Tibial nerve (tissue), 4 donors: Measurements from ENCODE around the gene ABO. TPM values are rescaled to one million over a fixed set of nuclear protein-coding genes. Genes with fewer than 3 reads are reported as not detected.

Experiments used
- DNase-seq, 2 donors: peaks; one replicate each; pipeline ENCODE4 v3.0.0-alpha.2; 2019; ENCODE audit warnings: low spot score in 2 of 2
- H3K27ac ChIP-seq, 4 donors: fragments of 200-600 bp; sonication (generic) in 3 of 4; one replicate each; pipeline ENCODE4 v1.5.1; 2017 to 2019; ENCODE audit warnings: mild to moderate bottlenecking in 1 of 4
- H3K27me3 ChIP-seq, 2 donors: fragments of 200-600 bp; sonication (generic) in 1 of 2; one replicate each; pipeline versions ENCODE4 v1.5.1 to v1.6.0; 2017 to 2019
- H3K36me3 ChIP-seq, 3 donors: fragments of 200-600 bp; sonication (generic); one replicate each; pipeline ENCODE4 v1.5.1; 2018 to 2019
- H3K4me1 ChIP-seq, 4 donors: fragments of 200-600 bp; sonication (generic) in 3 of 4; one replicate each; pipeline ENCODE4 v1.5.1; 2017 to 2019
- H3K4me3 ChIP-seq, 4 donors: fragments of 200-600 bp; sonication (generic) in 3 of 4; one replicate each; pipeline ENCODE4 v1.5.1; 2017 to 2019; ENCODE audit warnings: mild to moderate bottlenecking in 1 of 4, moderate library complexity in 1 of 4
- H3K9me3 ChIP-seq, 4 donors: fragments of 200-600 bp; sonication (generic) in 3 of 4; one replicate each; pipeline ENCODE4 v1.5.1; 2017 to 2019
- EP300 ChIP-seq, 2 donors: sonication (generic); formaldehyde crosslinking; IDR thresholded peaks; one replicate each; pipeline ENCODE4 v1.6.1; 2017; ENCODE audit warnings: antibody characterized with exemption in 2 of 2, mild to moderate bottlenecking in 1 of 2
- POLR2A ChIP-seq, 2 donors: fragments of 450-650 bp; IDR thresholded peaks; one replicate each; pipeline ENCODE4 v1.6.1; 2017; ENCODE audit warnings: antibody characterized with exemption in 2 of 2, mild to moderate bottlenecking in 2 of 2, moderate library complexity in 2 of 2
- WGBS, 2 donors: methylation state at CpG; one replicate each; pipeline ENCODE4 v1.1.5; 2018; 5-methylcytosine and 5-hydroxymethylcytosine counted together
- total RNA-seq, 4 donors: library from RNA; depleted of rRNA; stranded (reverse); fragments of >200 nt; gene quantifications; one replicate each; pipeline ENCODE4 v1.1.0, GENCODE V29; 2016
- TF ChIP-seq, protein P1 (sequence below), 5 experiments: fragments of 200-600 bp in 3 of 5; fragments of 450-650 bp in 2 of 5; sonication (generic) in 3 of 5; IDR thresholded peaks; one replicate each; pipeline ENCODE4 v1.5.1; 2016 to 2019; ENCODE audit warnings: antibody characterized with exemption in 5 of 5, mild to moderate bottlenecking in 3 of 5, moderate library complexity in 2 of 5

ABO gene
- total RNA-seq, 4 donors from 2014 or later = 4.8 to 25.5 (median 8.9) TPM

DNA sequence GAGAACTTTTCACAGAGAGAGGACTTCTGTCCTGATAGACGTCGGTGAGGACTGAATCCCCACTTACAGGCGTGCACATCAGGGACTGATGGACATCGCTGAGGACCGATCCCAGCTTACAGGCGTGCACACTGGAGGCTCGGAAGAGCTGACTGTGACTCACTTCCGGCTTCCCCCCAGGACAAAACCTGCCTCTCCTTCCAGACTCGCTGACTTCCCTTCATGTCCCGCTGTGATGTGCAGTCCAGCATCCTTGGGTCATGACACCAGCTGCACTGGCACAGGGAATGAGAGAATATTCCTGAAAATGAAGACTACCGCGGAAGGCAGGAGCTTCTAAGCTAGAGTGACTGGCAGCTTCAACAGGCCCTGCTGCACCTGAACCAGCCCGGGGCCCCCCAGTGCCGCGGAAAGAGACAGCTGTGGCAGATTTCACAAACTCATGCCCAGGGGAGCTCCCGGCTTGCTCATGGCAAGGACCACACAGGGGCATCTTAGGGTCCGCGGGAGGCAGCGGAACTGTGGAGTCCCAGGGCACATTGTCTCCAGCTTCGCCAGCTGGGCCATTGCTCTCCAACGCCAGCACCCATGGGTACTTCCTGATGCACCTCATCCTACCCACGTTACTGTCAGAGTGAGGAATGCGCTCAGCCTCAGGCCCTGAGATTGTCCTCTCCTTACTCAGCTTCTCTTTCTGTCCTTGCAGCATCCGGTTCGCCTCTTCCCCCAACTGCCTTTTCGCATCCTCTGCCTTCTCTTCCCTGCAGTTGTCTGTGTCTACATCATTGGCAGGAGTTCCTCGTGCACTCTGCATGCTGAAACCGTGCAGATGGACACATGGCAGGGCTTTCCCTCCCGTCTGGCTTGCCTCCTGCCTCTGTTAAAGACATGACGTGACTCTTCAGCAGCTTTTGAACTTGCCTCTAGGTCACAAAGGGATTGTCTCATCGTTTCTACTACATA, 31.5 kb upstream of the ABO start:
- Histone ChIP-seq H3K36me3 (no peaks in the 10 kb centered on the region), H3K4me3 (no peak overlapping the region), H3K9me3 (peaks cover 0 to 5% (median 0%) of the 10 kb centered on the region in 4 donors), H3K27ac (no peak overlapping the region), H3K27me3 (no peaks in the 10 kb centered on the region), H3K4me1 (no peaks in the 10 kb centered on the region)
- WGBS, 2 donors = 66 to 73% methylated on average over 31 of the region's 31 CpGs
- TF ChIP-seq, protein P1, sequence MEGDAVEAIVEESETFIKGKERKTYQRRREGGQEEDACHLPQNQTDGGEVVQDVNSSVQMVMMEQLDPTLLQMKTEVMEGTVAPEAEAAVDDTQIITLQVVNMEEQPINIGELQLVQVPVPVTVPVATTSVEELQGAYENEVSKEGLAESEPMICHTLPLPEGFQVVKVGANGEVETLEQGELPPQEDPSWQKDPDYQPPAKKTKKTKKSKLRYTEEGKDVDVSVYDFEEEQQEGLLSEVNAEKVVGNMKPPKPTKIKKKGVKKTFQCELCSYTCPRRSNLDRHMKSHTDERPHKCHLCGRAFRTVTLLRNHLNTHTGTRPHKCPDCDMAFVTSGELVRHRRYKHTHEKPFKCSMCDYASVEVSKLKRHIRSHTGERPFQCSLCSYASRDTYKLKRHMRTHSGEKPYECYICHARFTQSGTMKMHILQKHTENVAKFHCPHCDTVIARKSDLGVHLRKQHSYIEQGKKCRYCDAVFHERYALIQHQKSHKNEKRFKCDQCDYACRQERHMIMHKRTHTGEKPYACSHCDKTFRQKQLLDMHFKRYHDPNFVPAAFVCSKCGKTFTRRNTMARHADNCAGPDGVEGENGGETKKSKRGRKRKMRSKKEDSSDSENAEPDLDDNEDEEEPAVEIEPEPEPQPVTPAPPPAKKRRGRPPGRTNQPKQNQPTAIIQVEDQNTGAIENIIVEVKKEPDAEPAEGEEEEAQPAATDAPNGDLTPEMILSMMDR (IDR thresholded peaks at IDR 0.05) = no peak
- TF ChIP-seq POLR2A (IDR thresholded peaks at IDR 0.05) (no peak), EP300 (IDR thresholded peaks at IDR 0.05) (no peak)
- no peak for DNase-seq

GRCh38 chr9:133305731-133306130, 30.7 kb upstream of the ABO start:
- TF ChIP-seq EP300 (IDR thresholded peaks at IDR 0.05) = no peak
- Histone ChIP-seq H3K27ac (no peak overlapping the region), H3K27me3 (no peaks in the 10 kb centered on the region), H3K4me3 (no peak overlapping the region), H3K36me3 (no peaks in the 10 kb centered on the region), H3K9me3 (peaks cover 0 to 5% (median 0%) of the 10 kb centered on the region in 4 donors), H3K4me1 (no peaks in the 10 kb centered on the region)
- WGBS, 2 donors = 83 to 84% methylated on average over 20 of the region's 23 CpGs
- no peak for DNase-seq

DNA sequence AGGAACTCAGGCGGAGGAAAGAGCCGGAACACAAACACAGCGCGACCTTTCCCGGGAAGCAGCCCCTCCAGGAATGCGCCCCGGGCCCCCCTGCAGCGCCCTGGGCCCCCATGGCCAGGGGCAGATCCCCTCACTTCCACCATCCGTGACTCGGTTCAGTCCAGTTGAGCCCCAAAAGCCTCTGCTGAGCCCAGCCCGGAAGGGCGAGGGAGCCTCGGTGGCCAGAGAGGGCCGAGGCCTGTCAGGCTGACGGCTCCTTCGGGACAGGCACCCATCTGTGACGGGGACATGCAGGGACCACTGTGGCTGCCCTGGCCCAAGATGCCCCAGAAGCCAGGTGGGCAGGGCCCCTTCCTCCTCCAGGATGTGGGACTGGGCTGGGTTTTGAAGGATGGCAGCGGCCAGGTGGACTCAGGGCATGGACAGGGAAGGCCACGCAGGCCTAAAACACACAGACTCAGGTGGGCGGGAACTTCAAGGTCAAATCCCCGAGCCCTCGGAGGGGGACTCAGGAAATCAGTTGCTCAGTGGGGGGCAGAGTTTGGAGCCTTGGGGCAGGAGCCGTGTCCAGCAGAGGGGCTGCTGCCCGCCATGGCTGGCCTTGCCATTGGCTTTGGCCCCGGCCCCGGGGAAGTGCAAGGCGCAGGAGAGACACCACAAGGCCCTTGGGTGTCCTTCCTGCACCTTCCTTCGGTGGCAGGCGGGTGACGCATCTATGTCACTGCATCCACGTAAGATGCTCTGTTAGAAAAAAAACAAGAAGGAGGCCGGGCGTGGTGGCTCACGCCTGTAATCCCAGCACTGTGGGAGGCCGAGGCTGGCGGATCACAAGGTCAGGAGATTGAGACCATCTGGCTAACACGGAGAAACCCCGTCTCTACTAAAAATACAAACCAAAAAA, 29.7 kb upstream of the ABO start:
- H3K9me3 ChIP-seq = peaks cover 0 to 2% (median 0%) of the 10 kb centered on the region in 4 donors
- no peak overlapping the region for H3K4me3 ChIP-seq
- no peaks in the 10 kb centered on the region for H3K27me3 ChIP-seq
- 77 to 87% methylated on average over 31 to 38 of the region's 38 CpGs for WGBS, 2 donors
- H3K36me3 ChIP-seq = no peaks in the 10 kb centered on the region
- DNase-seq = no peak
- TF ChIP-seq EP300 (IDR thresholded peaks at IDR 0.05) (no peak), POLR2A (IDR thresholded peaks at IDR 0.05) (no peak)
- TF ChIP-seq, protein P1 (IDR thresholded peaks at IDR 0.05) = no peak
- H3K4me1 ChIP-seq = no peaks in the 10 kb centered on the region
- H3K27ac ChIP-seq = no peak overlapping the region

DNA sequence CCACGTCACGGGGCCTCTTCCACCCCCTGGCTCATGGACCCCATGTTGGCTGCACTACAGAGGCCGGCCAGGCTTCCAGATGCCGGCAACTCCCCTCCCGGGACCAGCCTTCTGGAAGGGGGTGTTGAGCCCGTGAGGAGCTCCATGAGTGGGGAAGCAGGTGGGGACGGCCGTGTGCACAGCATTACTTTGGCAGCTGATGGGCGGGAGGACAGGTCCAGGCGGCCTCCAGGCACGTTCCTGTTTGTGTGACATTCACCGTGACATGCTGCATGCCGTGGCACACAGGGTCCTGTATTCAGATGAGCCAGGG, 29.1 kb upstream of the ABO start:
- no peak for DNase-seq
- no peaks in the 10 kb centered on the region for H3K9me3 ChIP-seq
- WGBS, 2 donors = 44 to 52% methylated on average over 13 of the region's 13 CpGs
- no peaks in the 10 kb centered on the region for H3K36me3 ChIP-seq
- TF ChIP-seq EP300 (IDR thresholded peaks at IDR 0.05) (no peak), POLR2A (IDR thresholded peaks at IDR 0.05) (no peak)
- TF ChIP-seq, protein P1 (IDR thresholded peaks at IDR 0.05) = no peak
- no peak overlapping the region for H3K27ac ChIP-seq
- no peaks in the 10 kb centered on the region for H3K4me1 ChIP-seq
- H3K4me3 ChIP-seq = no peak overlapping the region
- H3K27me3 ChIP-seq = no peaks in the 10 kb centered on the region

DNA sequence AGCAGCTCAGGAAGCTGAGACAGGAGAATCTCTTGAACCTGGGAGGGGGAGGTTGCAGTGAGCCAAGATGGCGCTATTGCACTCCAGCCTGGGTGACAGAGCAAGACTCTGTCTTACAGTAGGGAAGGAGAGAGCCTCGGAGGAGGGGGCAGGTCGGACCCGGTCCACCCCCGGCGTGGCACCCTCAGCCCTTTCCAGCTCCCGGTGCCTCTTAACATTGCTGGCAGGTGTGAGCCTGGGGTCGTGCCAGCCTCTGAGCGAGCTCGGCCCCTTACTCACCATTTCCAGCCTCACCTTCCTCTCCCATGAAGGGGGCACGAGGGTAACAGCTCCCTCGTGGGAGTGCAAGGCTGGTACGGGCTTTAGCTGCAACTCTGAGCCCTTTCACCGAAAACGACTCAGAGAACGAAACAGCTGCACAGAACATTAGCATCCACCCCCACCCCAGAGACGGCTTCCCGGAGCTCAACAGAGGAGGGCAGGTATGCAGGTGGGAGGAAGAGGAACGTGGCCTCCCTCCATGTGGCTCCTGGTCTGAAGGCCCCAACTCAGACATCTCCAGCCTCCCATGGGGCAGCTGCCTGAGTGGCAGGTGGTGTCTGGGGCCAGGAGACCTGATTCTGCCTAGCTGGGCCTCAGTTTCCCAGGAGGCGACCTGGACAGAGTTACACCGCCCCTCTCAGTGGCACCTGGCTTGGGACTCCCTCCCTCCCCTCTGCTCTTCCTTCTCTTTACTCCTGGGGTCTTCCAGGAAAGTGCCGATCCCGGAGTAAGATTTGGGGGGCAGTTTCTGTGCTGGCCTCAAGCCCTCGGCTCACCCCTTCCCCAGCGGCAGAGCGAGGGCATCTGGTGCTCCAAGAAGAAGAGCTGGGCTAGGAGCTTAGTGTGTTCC, 28.5 kb upstream of the ABO start:
- TF ChIP-seq POLR2A (IDR thresholded peaks at IDR 0.05) (no peak), EP300 (IDR thresholded peaks at IDR 0.05) (no peak)
- TF ChIP-seq, protein P1 (IDR thresholded peaks at IDR 0.05) = no peak
- no peaks in the 10 kb centered on the region for H3K36me3 ChIP-seq
- H3K4me1 ChIP-seq = no peaks in the 10 kb centered on the region
- no peaks in the 10 kb centered on the region for H3K9me3 ChIP-seq
- H3K27ac ChIP-seq = no peak overlapping the region
- no peak for DNase-seq
- 75 to 77% methylated on average over 21 to 26 of the region's 26 CpGs for WGBS, 2 donors
- H3K4me3 ChIP-seq = no peak overlapping the region
- H3K27me3 ChIP-seq = no peaks in the 10 kb centered on the region
